ENCODE data around the gene LBX2. TPM values are rescaled to one million over a fixed set of nuclear protein-coding genes. Genes with fewer than 3 reads are reported as not detected.

LBX2 gene
- total and polyA plus RNA-seq, 2 experiments from 2014 or later: 0.80 TPM; not detected in 1

GRCh38 chr2:74529357-74530238 lies 30.2 kb upstream of the LBX2 start, which contains the start of the genes AUP1 and HTRA2:
Gene AUP1, minus strand, starts transcription at chr2:74529706. Its CDS starts 77 bp downstream, at chr2:74529629.
Gene HTRA2, plus strand, starts transcription at chr2:74529933. Its CDS starts 74 bp downstream, at chr2:74530007.
- H3K4me1 ChIP-seq (ENCODE audit: low read depth): peaks cover 9% of the 10 kb centered on the region
- H3K27me3 ChIP-seq: no peaks in the 10 kb centered on the region
- TF ChIP-seq CTCF (IDR thresholded peaks at IDR 0.05; ENCODE audit: low read depth, low read length): no peak
- peaks cover 19% of the 10 kb centered on the region for H3K36me3 ChIP-seq
- H3K9me3 ChIP-seq (ENCODE audit: low read depth): no peaks in the 10 kb centered on the region
- H3K27ac ChIP-seq: peak within 1 kb of the TSS; percentile 84
- peak within 1 kb of the TSS; percentile 82 for H3K4me3 ChIP-seq
- DNase-seq (ENCODE audit: low read depth in 1 of 2, low spot score in 1 of 2): peak; percentile 100

GRCh38 chr2:74528600-74529356 lies 29.4 kb upstream of the LBX2 start:
- Histone ChIP-seq H3K36me3 (peaks cover 19% of the 10 kb centered on the region), H3K27ac (peak overlapping the region; percentile 84), H3K27me3 (peaks cover 6% of the 10 kb centered on the region), H3K4me3 (peak overlapping the region; percentile 82), H3K9me3 (ENCODE audit: low read depth) (no peaks in the 10 kb centered on the region), H3K4me1 (ENCODE audit: low read depth) (peaks cover 9% of the 10 kb centered on the region)
- no peak for DNase-seq (ENCODE audit: low read depth in 1 of 2, low spot score in 1 of 2)
- TF ChIP-seq CTCF (IDR thresholded peaks at IDR 0.05; ENCODE audit: low read depth, low read length): no peak

- Histone ChIP-seq H3K4me1 (ENCODE audit: low read depth) (peaks cover 9% of the 10 kb centered on the region), H3K36me3 (peaks cover 16% of the 10 kb centered on the region), H3K27me3 (peaks cover 16% of the 10 kb centered on the region), H3K4me3 (no peak overlapping the region), H3K27ac (no peak overlapping the region), H3K9me3 (ENCODE audit: low read depth) (no peaks in the 10 kb centered on the region)
- no peak for TF ChIP-seq CTCF (IDR thresholded peaks at IDR 0.05; ENCODE audit: low read depth, low read length)
- DNase-seq (ENCODE audit: low read depth in 1 of 2, low spot score in 1 of 2): no peak
Measured at GRCh38 chr2:74527741-74528140, 28.3 kb upstream of the LBX2 start.

- H3K36me3 ChIP-seq: peaks cover 10% of the 10 kb centered on the region
- no peak overlapping the region for H3K4me3 ChIP-seq
- peaks cover 26% of the 10 kb centered on the region for H3K27me3 ChIP-seq
- no peak for TF ChIP-seq CTCF (IDR thresholded peaks at IDR 0.05; ENCODE audit: low read depth, low read length)
- DNase-seq (ENCODE audit: low read depth in 1 of 2, low spot score in 1 of 2): no peak
- H3K9me3 ChIP-seq (ENCODE audit: low read depth): no peaks in the 10 kb centered on the region
- no peak overlapping the region for H3K27ac ChIP-seq
- peaks cover 9% of the 10 kb centered on the region for H3K4me1 ChIP-seq (ENCODE audit: low read depth)
Measured at GRCh38 chr2:74526649-74527230, 27.3 kb upstream of the LBX2 start.

All from cardiac muscle cell (in vitro differentiated cells and primary cell).